Astrocyte of the hippocampus (primary cell): ENCODE results near the gene FMOD.
"Not testable (repeated sequence)": the region's sequence is repeated elsewhere in the genome, so short reads cannot be mapped to it uniquely, and the experiment has no call there.

Experiments used
- DNase-seq: peaks from one replicate; pipeline ENCODE4 v3.0.0; 2011; ENCODE audit warnings: low read depth, low spot score

The FMOD gene

GRCh38 chr1:203326830-203327683, 23.9 kb downstream of the FMOD start:
- DNase-seq: peak; percentile 98

GRCh38 chr1:203325418-203326091, 25.4 kb downstream of the FMOD start:
- peak; percentile 92 for DNase-seq

- DNase-seq: peak; percentile 96
These were observed 25.9 kb downstream of the FMOD start for GRCh38 chr1:203325026-203325417.

GRCh38 chr1:203324105-203325025, 26.6 kb downstream of the FMOD start:
- DNase-seq: no peak

GRCh38 chr1:203323587-203323986, 27.3 kb downstream of the FMOD start:
- peak; percentile 49 for DNase-seq

GRCh38 chr1:203322500-203323179, 28.3 kb downstream of the FMOD start:
- DNase-seq: no peak

GRCh38 chr1:203321273-203322052, 29.5 kb downstream of the FMOD start:
- DNase-seq: no peak

- no peak for DNase-seq
These were observed 30.2 kb downstream of the FMOD start for GRCh38 chr1:203320591-203321272.

- DNase-seq: no peak
These were observed 32.7 kb downstream of the FMOD start for GRCh38 chr1:203318229-203318517.

GRCh38 chr1:203317429-203318228, 33.3 kb downstream of the FMOD start:
- no peak for DNase-seq

GRCh38 chr1:203316626-203317093, 34.3 kb downstream of the FMOD start:
- DNase-seq: peak; percentile 75

GRCh38 chr1:203314025-203314759, 36.7 kb downstream of the FMOD start:
- DNase-seq: not testable (repeated sequence)

GRCh38 chr1:203311368-203312301, 39.3 kb downstream of the FMOD start:
- DNase-seq: no peak

- DNase-seq: no peak
These were observed 42.0 kb downstream of the FMOD start for GRCh38 chr1:203308923-203309331.

- no peak for DNase-seq
These were observed 42.5 kb downstream of the FMOD start for GRCh38 chr1:203308328-203308922.

GRCh38 chr1:203307641-203308126, 43.2 kb downstream of the FMOD start:
- DNase-seq: no peak
